Endometrium (tissue), 2 donors: Measurements from ENCODE around the gene NHEJ1.

ENCODE experiments used
- FAIRE-seq: peaks from 2 replicates; lab custom pipeline; 2012; peaks lifted over from hg19 to GRCh38; lab: Jason Lieb, UNC
- donor health status: control.
- donor health status: control.

The NHEJ1 gene

DNA sequence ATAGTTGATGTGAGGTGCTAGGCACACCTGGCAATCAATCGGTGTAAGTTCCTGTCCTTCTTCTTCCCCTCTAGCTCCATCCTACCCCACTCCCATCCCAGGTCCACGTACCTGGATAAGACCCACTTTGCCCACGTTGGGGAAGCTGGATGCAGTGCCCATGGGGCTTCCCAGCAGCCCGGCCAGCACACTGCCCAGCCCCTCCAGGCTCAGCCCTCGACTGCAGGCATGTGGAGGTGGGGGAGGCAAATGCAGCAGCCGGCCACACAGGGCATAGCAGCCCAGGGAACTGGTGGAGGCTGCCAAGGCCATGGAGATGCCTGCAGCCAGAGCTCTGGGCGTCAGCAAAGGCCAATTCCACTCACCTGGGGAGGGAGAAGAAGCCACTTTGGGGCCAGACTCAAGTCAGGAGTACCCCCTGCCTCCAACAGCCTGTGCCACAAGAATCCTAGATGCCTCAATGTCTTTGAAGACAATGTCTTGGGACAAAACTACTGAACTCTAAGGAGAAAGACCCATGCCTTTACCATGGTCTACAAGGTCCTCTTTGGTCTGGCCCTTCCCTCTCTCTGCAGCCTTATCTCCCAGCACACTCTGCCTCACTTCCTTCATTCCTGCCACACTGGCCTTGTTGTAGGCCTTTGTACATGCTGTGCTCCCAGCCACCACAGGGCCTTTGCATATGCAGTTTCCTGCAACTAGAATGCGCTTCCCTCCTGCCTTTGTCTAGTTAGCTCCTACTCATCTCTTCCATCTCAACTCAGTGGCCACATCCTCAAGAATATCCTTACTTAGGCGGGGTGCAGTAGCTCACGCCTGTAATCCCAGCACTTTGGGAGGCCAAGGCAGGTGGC is 4.7 kb upstream of the NHEJ1 start:
- no peak for FAIRE-seq

DNA sequence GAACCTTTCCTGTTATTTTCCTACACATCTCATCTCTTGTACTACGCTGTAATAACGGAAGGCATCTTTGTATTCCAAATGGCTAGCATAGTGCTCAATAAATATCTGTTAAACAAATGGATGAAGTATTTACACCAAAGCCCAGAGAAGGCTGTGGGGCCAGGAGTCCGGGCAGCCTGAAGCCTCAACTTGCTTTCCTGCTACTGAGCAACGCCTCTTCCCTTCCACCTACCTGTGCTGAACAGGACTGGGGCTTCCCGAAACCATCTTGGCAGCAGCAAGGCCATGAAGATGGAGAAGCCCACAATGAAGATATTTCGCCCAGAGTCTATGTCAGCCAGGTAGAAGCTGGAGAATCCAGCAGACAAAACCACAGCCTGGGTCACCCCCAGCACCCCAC is 2.5 kb upstream of the NHEJ1 start:
- FAIRE-seq: no peak

- no peak for FAIRE-seq
Observed at GRCh38 chr2:219161097-219161496, 482 bp upstream of the NHEJ1 start.

DNA sequence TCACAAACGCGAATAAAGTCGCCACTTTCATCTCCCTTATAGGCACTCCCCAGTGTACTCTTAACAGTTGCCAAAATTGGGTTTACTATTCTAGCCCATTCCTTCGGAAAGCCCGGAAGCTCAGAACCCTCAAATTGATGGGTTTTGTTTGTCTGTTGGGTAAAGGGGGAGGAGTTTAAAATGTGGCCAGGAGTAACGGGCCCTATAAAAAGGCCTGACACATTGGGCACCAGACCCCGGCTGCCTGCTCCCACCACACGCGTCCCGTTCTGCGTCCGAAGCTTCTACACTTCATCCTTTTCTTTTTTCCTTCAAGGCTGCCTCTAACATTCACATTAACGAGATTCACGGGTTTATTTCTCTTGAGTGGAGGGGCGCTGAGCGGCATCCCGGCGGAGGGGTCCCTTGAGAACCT is 837 bp downstream of the NHEJ1 start:
- no peak for FAIRE-seq

- no peak for FAIRE-seq
Observed at GRCh38 chr2:219158586-219158985, 2.0 kb downstream of the NHEJ1 start.

DNA sequence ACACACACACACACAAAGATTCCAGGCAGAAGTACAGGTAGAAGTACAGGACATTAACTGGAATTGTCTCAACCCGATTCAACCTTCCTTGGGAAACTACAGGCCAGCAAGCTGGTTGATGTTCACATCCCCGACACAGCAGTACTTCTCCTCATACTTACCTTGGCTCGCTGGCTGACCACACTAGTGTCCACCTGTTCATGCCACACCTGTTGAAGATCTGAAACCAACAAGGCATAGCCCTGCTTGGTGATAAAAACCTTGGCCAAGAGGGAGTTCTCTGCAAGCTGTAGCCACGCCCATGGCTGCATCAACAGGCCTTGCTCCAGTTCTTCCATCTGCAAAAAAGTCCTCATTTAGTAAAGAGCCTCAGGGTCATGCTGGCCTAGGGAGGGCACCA is 2.6 kb downstream of the NHEJ1 start:
- no peak for FAIRE-seq

- FAIRE-seq: no peak
Observed at GRCh38 chr2:219157396-219157795, 3.2 kb downstream of the NHEJ1 start.

GRCh38 chr2:219155054-219155644 is 5.5 kb downstream of the NHEJ1 start:
- FAIRE-seq: peak; percentile 71

DNA sequence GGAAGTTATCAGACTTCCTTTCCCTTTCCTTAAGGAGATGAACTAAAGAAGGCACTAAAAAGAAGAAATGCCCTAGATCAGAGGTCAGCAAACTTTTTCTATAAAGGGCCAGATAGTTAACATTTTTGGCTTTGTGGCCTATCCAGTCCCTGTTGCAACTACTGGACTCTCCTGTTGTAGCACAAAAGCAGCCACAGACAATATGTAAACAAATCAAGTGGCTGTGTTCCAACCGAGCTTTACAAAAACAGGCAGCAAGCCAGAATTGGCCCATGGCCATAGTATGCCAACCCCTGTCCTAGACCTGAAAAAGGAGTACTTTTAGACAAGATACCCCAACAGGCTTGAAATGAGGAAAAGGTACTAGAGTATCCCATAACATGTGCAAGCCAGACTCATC is 10.9 kb downstream of the NHEJ1 start:
- FAIRE-seq: no peak

GRCh38 chr2:219142329-219142728 is 18.3 kb downstream of the NHEJ1 start:
- FAIRE-seq: no peak

GRCh38 chr2:219140722-219141121 is 19.9 kb downstream of the NHEJ1 start:
- no peak for FAIRE-seq

GRCh38 chr2:219133976-219134375 is 26.6 kb downstream of the NHEJ1 start:
- FAIRE-seq: no peak

GRCh38 chr2:219131744-219132143 is 28.9 kb downstream of the NHEJ1 start:
- FAIRE-seq: no peak

- no peak for FAIRE-seq
Observed at GRCh38 chr2:219131327-219131726, 29.3 kb downstream of the NHEJ1 start.

GRCh38 chr2:219129589-219129988 is 31.0 kb downstream of the NHEJ1 start:
- no peak for FAIRE-seq

GRCh38 chr2:219128396-219128795 is 32.2 kb downstream of the NHEJ1 start:
- FAIRE-seq: no peak

DNA sequence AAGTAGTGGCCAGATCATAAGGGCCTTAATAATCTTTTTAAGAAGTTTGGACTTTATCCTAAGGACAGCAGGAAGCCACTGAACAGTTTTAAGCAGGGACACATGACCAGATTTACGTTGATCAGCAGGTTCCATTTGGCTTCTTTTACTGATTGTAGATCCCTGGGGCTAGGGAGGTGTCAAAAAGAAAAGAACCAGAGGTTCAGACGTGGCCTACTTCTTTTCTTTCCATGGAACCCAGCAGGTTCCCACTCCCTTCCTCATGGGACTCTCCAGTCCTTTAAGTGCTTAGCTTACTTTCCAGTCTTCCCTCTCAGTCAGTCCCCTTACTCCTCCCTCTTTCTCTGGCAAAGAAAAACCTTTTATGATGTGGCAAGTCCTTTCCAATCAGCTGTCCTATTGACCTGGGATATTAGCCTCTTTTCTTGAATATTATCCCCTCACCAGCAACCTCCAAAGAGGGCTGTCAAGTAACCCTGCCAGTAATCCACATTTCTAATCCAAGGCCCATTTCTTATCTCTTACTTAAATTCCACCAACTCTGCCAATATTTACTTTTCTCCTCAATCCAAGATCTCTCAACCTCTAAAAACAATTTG is 33.5 kb downstream of the NHEJ1 start:
- no peak for FAIRE-seq

GRCh38 chr2:219126555-219126954 is 34.1 kb downstream of the NHEJ1 start:
- no peak for FAIRE-seq

GRCh38 chr2:219125886-219126270 is 34.7 kb downstream of the NHEJ1 start:
- no peak for FAIRE-seq

GRCh38 chr2:219125225-219125885 is 35.3 kb downstream of the NHEJ1 start:
- FAIRE-seq: no peak

DNA sequence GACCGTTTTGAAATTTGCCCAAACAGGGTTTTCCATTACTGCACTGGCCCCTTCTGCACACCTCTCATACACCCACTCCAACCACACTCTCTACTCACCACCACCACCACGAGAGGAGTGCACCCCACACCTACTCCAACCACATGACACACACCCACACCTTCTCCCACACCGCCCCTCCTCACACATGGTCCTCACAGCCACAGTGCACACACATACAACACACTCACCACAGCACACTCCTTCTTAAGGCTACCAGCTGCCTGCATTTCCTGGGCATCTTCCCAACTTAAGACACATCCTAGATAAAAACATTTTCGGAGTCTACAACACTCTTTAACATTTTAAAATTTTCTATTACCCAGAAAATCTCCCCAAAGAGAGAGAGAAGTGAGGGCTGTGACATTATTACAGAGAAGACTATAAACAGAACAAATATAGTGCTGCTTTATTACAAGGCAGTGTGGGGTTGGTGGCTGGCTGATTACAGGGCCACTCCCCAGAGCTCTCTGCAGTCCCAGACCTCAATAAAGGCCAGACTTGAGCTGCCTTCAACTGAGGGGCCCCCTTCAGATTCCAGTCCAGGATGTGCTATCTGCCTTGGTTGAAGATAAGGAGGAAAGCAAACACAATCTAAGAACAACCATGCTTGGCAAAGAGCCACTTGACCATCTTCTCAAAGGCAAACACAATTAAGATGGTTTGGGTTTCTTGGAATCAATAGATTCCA is 36.1 kb downstream of the NHEJ1 start:
- no peak for FAIRE-seq
